Measurements from ENCODE around the gene UBE4B. TPM values are rescaled to one million over a fixed set of nuclear protein-coding genes. Genes with fewer than 3 reads are reported as not detected.
A peak's percentile ranks its signal among the peaks of the same experiment; 100 is the strongest.

The UBE4B gene
- total RNA-seq, 2 donors from 2014 or later, result 34.3 to 36.8 TPM

GRCh38 chr1:10048601-10049000, 15.8 kb downstream of the UBE4B start:
- ATAC-seq, result no peak
- Mint-ChIP-seq H3K27me3 (no peaks in the 10 kb centered on the region), H3K4me1 (peaks cover 44% of the 10 kb centered on the region), H3K4me3 (no peak overlapping the region), H3K36me3 (ENCODE audit: low read depth) (no peaks in the 10 kb centered on the region), H3K27ac (no peak overlapping the region)
- no peaks in the 10 kb centered on the region for H3K9me3 ChIP-seq (ENCODE audit: control insufficient read depth, low read length, poor library complexity, severe bottlenecking)
- DNase-seq, result no peak

GRCh38 chr1:10050611-10051010, 17.9 kb downstream of the UBE4B start:
- no peaks in the 10 kb centered on the region for H3K27me3 Mint-ChIP-seq
- peaks cover 34% of the 10 kb centered on the region for H3K4me1 Mint-ChIP-seq
- H3K27ac Mint-ChIP-seq, result no peak overlapping the region
- no peak for ATAC-seq
- H3K9me3 ChIP-seq (ENCODE audit: control insufficient read depth, low read length, poor library complexity, severe bottlenecking), result no peaks in the 10 kb centered on the region
- H3K36me3 Mint-ChIP-seq (ENCODE audit: low read depth), result no peaks in the 10 kb centered on the region
- no peak for DNase-seq
- H3K4me3 Mint-ChIP-seq, result no peak overlapping the region

GRCh38 chr1:10051656-10052055, 18.9 kb downstream of the UBE4B start:
- ATAC-seq, result no peak

DNA sequence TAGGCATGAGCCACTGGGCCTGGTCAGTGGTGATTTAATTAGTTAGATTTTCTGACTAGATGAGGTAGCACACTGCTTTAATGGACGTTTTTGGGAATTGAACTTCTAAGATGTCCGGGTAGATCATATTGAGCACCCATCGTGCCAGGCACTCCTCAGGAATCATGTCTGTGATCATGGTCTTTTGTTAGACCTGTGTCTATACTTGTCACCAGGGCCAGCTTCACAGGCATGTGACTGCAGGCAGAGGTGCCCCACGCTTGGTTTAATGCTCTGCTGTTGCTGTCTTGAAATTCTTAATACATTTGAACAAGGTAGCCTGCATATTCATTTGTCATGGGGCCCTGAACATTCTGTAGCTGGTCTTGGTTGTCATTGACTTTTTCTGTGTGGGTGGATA, 19.6 kb downstream of the UBE4B start:
- Mint-ChIP-seq H3K4me3 (no peak overlapping the region), H3K4me1 (peaks cover 18% of the 10 kb centered on the region), H3K27me3 (no peaks in the 10 kb centered on the region), H3K36me3 (ENCODE audit: low read depth) (no peaks in the 10 kb centered on the region), H3K27ac (no peak overlapping the region)
- no peak for DNase-seq
- ATAC-seq, result no peak
- H3K9me3 ChIP-seq (ENCODE audit: control insufficient read depth, low read length, poor library complexity, severe bottlenecking), result no peaks in the 10 kb centered on the region

More at GRCh38 chr1:10051656-10052055, 18.9 kb downstream of the UBE4B start:
- no peaks in the 10 kb centered on the region for H3K9me3 ChIP-seq (ENCODE audit: control insufficient read depth, low read length, poor library complexity, severe bottlenecking)
- no peaks in the 10 kb centered on the region for H3K27me3 Mint-ChIP-seq
- no peak for DNase-seq
- H3K27ac Mint-ChIP-seq, result no peak overlapping the region
- H3K36me3 Mint-ChIP-seq (ENCODE audit: low read depth), result no peaks in the 10 kb centered on the region
- no peak overlapping the region for H3K4me3 Mint-ChIP-seq
- peaks cover 24% of the 10 kb centered on the region for H3K4me1 Mint-ChIP-seq

GRCh38 chr1:10054465-10054864, 21.7 kb downstream of the UBE4B start:
- no peak for ATAC-seq
- H3K4me3 Mint-ChIP-seq, result no peak overlapping the region
- H3K36me3 Mint-ChIP-seq (ENCODE audit: low read depth), result no peaks in the 10 kb centered on the region
- peaks cover 12% of the 10 kb centered on the region for H3K4me1 Mint-ChIP-seq
- no peak for DNase-seq
- H3K27ac Mint-ChIP-seq, result no peak overlapping the region
- no peaks in the 10 kb centered on the region for H3K9me3 ChIP-seq (ENCODE audit: control insufficient read depth, low read length, poor library complexity, severe bottlenecking)
- no peaks in the 10 kb centered on the region for H3K27me3 Mint-ChIP-seq

GRCh38 chr1:10056599-10056987, 23.8 kb downstream of the UBE4B start:
- Mint-ChIP-seq H3K36me3 (ENCODE audit: low read depth) (no peaks in the 10 kb centered on the region), H3K27ac (no peak overlapping the region), H3K27me3 (no peaks in the 10 kb centered on the region), H3K4me3 (no peak overlapping the region), H3K4me1 (peaks cover 14% of the 10 kb centered on the region)
- no peaks in the 10 kb centered on the region for H3K9me3 ChIP-seq (ENCODE audit: control insufficient read depth, low read length, poor library complexity, severe bottlenecking)
- DNase-seq, result no peak
- ATAC-seq, result no peak

DNA sequence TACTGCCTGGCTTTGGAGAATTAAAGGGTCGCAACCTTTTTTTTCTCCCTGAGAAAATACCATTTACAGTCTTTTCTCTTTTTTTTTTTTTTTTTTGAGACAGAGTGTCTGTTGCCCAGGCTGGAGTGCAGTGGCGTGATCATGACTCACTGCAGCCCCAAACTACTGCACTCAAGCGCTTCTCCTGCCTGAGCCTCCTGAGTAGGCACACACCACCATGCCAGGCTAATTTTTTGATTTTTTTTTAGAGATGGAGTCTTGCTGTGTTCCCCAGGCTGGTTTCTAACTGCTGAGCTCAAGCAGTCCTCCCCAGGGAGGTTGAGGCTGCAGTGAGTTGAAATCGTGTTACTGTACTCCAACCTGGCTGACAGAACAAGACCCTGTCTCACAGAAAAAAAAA, 24.6 kb downstream of the UBE4B start:
- DNase-seq, result no peak
- Mint-ChIP-seq H3K27ac (no peak overlapping the region), H3K36me3 (ENCODE audit: low read depth) (no peaks in the 10 kb centered on the region), H3K4me1 (peaks cover 13% of the 10 kb centered on the region), H3K4me3 (no peak overlapping the region), H3K27me3 (no peaks in the 10 kb centered on the region)
- no peak for ATAC-seq
- no peaks in the 10 kb centered on the region for H3K9me3 ChIP-seq (ENCODE audit: control insufficient read depth, low read length, poor library complexity, severe bottlenecking)

DNA sequence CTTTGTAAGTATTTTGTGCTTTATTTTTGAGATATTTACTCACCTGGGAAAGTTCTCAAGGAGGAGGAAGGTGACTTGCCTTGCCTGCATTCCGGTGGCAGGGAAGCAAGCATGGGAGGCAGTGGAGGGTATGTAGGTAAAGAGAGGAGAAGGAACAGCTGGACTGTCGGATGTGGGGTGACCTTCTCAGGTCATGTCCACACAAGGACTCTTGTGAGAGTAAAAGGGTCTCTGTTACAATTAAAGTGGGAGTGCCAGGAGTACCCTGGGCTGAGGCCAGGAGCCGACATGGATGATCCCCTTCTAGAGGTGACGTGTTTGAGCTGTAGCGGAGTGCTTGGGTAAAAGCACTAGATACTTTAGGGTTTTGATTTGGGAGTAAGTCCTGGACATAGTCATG, 25.0 kb downstream of the UBE4B start:
- Mint-ChIP-seq H3K27ac (peak overlapping the region; percentile 43), H3K36me3 (ENCODE audit: low read depth) (no peaks in the 10 kb centered on the region), H3K4me3 (no peak overlapping the region), H3K4me1 (peaks cover 10% of the 10 kb centered on the region), H3K27me3 (no peaks in the 10 kb centered on the region)
- no peaks in the 10 kb centered on the region for H3K9me3 ChIP-seq (ENCODE audit: control insufficient read depth, low read length, poor library complexity, severe bottlenecking)
- no peak for DNase-seq
- no peak for ATAC-seq

DNA sequence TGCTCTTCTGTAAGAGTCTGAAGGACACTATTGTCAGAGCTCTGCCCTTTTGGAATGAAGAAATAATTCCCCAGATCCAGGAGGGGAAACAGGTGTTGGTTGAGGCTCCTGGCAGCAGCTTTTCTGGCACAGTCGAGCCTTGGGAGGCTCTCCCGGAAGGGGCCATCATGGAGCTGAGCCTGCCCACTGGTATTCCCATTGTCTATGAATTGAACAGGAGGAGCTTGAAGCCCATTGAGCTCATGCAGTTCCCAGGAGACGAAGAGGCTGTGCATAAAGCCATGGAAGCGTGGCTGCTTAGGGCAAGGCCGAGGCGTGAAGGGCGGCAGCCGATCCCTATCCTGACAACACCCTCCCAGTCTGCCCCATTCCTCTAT, 26.6 kb downstream of the UBE4B start:
- no peak overlapping the region for H3K27ac Mint-ChIP-seq
- ATAC-seq, result no peak
- no peak for DNase-seq
- H3K9me3 ChIP-seq (ENCODE audit: control insufficient read depth, low read length, poor library complexity, severe bottlenecking), result no peaks in the 10 kb centered on the region
- peaks cover 4% of the 10 kb centered on the region for H3K36me3 Mint-ChIP-seq (ENCODE audit: low read depth)
- H3K4me3 Mint-ChIP-seq, result no peak overlapping the region
- H3K27me3 Mint-ChIP-seq, result no peaks in the 10 kb centered on the region
- peaks cover 19% of the 10 kb centered on the region for H3K4me1 Mint-ChIP-seq

DNA sequence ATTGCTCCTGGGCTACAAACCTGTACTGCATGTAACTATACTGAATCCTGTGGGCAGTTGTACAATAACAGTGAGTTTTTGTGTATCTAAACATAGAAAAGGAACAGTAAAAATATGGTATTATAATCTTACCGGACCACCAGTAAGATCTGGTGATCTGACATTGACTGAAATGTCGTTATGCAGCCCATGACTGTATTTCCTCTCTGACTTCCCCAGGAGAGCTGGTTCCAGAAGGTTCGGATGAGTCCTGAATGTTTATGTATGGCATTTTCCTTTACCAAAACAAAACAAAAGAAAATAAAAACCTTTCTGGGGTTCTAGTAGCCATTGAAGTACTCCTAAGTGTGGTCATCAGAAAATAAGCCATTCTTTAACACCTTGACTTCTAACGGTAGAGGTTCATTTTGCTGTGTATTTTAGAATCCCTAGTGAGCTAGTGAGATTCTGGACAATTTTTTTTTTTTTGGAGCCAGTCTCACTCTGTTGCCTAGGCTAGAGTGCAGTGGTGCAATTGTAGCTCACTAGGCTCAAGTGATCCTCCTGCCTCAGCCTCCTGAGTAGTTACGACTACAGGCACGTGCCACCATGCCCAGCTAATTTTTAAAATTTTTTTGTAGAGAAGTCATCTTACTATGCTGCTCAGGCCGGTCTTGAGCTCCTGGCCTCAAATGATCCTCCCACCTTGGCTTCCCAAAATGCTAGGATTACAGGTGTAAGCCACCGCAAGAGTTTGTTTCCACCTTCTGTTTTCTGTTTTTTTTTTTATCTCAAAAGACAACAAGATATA, 27.7 kb downstream of the UBE4B start:
- Mint-ChIP-seq H3K4me1 (peaks cover 22% of the 10 kb centered on the region), H3K36me3 (ENCODE audit: low read depth) (peaks cover 6% of the 10 kb centered on the region), H3K27me3 (no peaks in the 10 kb centered on the region), H3K27ac (no peak overlapping the region), H3K4me3 (no peak overlapping the region)
- H3K9me3 ChIP-seq (ENCODE audit: control insufficient read depth, low read length, poor library complexity, severe bottlenecking), result no peaks in the 10 kb centered on the region
- ATAC-seq (no peak), DNase-seq (no peak)

DNA sequence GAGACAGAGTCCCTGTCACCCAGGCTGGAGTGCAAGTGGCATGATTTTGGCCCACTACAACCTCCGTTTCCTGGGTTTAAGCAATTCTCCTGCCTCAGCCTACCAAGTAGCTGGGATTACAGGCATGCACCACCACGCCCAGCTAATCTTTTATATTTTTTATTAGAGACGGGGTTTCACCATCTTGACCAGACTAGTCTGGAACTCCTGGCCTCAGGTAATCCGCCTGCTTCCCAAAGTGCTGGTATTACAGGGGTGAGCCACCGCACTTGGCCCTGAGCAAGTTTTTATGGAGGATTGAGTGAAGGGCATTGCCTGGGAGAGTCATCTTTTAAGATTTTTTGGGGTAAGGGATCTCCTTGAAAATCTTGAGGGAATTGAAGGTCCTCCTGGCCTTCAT, 28.5 kb downstream of the UBE4B start:
- no peaks in the 10 kb centered on the region for H3K9me3 ChIP-seq (ENCODE audit: control insufficient read depth, low read length, poor library complexity, severe bottlenecking)
- Mint-ChIP-seq H3K36me3 (ENCODE audit: low read depth) (peaks cover 6% of the 10 kb centered on the region), H3K4me1 (peaks cover 22% of the 10 kb centered on the region), H3K27me3 (no peaks in the 10 kb centered on the region), H3K4me3 (no peak overlapping the region), H3K27ac (no peak overlapping the region)
- DNase-seq (no peak), ATAC-seq (no peak)

DNA sequence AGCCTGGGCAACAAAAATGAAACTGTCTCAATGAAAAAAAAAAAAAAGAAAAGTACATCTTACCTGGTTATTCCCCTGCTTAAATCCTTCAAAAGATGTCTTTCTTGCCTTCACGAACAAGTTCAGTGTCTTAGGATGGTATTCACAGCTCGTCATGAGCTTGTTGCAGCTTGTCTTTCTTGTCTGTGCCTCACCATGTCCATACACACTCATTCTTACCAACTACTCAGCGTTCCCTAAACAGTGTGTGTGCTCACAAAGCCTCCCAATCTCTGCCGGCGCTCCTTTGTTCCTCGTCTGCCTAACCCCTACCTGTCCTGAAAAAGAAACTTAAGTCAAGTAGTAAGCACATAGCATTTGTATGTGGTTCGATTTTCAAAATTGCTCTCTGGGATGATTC, 31.1 kb downstream of the UBE4B start:
- H3K4me1 Mint-ChIP-seq, result peaks cover 19% of the 10 kb centered on the region
- H3K27ac Mint-ChIP-seq, result peak overlapping the region; percentile 19
- H3K9me3 ChIP-seq (ENCODE audit: control insufficient read depth, low read length, poor library complexity, severe bottlenecking), result no peaks in the 10 kb centered on the region
- no peak for DNase-seq
- ATAC-seq, result no peak
- H3K4me3 Mint-ChIP-seq, result no peak overlapping the region
- H3K27me3 Mint-ChIP-seq, result no peaks in the 10 kb centered on the region
- H3K36me3 Mint-ChIP-seq (ENCODE audit: low read depth), result peaks cover 6% of the 10 kb centered on the region

DNA sequence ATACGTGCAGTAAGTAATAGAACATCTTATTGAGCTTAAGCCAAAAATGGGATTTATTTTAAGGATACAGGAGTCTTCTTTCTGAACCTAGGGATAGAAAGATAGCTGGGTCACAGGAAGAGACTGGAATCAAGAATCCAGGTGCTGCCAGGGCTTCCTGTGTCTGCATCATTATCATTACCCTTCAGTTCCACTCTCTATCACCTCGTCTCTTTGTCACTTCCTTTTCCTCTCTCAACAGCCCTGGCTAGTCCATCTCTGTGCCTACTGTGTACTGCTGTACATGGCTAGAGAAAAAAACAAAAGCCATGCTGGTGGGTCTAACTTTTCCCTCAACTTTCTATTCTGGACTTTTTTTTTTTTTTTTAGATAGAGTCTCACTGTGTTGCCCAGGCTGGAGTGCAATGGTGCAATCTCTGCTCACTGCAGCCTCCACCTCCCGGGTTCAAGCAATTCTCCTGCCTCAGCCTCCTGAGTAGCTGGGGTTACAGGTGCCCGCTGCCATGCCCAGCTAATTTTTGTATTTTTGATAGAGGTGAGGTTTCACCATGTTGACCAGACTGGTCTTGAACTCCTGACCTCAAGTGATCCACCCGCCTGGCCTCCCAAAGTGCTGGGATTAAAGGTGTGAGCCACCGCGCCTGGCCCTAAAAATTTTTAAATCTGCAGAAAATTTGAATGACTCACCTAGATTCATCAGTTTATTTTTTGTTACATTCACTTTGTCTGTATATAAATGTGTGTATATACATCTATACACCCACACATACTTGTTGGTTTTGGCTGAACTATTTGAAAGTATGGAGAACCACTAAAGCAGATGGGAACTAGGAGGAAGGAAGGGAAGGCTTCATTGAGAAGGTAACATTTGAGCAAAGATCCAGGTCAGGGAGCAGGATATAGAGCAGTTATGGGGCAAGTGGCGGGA, 31.9 kb downstream of the UBE4B start:
- H3K9me3 ChIP-seq (ENCODE audit: control insufficient read depth, low read length, poor library complexity, severe bottlenecking), result no peaks in the 10 kb centered on the region
- H3K27me3 Mint-ChIP-seq, result no peaks in the 10 kb centered on the region
- H3K4me1 Mint-ChIP-seq, result peaks cover 23% of the 10 kb centered on the region
- H3K27ac Mint-ChIP-seq, result peak overlapping the region; percentile 88
- H3K4me3 Mint-ChIP-seq, result no peak overlapping the region
- peaks cover 8% of the 10 kb centered on the region for H3K36me3 Mint-ChIP-seq (ENCODE audit: low read depth)
- ATAC-seq (no peak), DNase-seq (no peak)

All from T-helper 17 cell (primary cell).